Motor neuron (in vitro differentiated cells): ENCODE measurements around the gene EFEMP1. TPM values are rescaled to one million over a fixed set of nuclear protein-coding genes. Genes with fewer than 3 reads are reported as not detected.

Source experiments
- total RNA-seq, 8 experiments: library from RNA; unstranded; fragments of 300-600 nt; gene quantifications; 2 replicates each; pipeline versions ENCODE4 v1.2.3 to v1.2.4, GENCODE V29; 2022

Gene EFEMP1
- total RNA-seq, 8 experiments from 2014 or later, result 3.0 to 435 (median 13.4) TPM

Other genes starting within 250 kb of the EFEMP1 start
- gene PNPT1, start 229.9 kb downstream of the EFEMP1 start, total RNA-seq, result 10 to 100 TPM; 19.1 to 48.2 (median 29.2) TPM